ENCODE data around the gene FSIP1. TPM values are rescaled to one million over a fixed set of nuclear protein-coding genes. Genes with fewer than 3 reads are reported as not detected.
A peak's percentile ranks its signal among the peaks of the same experiment; 100 is the strongest.

Gene FSIP1
- polyA plus RNA-seq, 1 experiment = 0.43 TPM

GRCh38 chr15:39756806-39757522 is 25.7 kb downstream of the FSIP1 start:
- H3K9me3 ChIP-seq (ENCODE audit: control insufficient read depth, insufficient read depth, low read length) = no peaks in the 10 kb centered on the region
- peak; percentile 77 for TF ChIP-seq CTCF (IDR thresholded peaks at IDR 0.05; ENCODE audit: low read depth, low read length)
- H3K27ac ChIP-seq (ENCODE audit: low read depth, low read length) = no peak overlapping the region
- no peaks in the 10 kb centered on the region for H3K27me3 ChIP-seq (ENCODE audit: control insufficient read depth, insufficient read depth, low read length)
- POLR2A ChIA-PET = interaction anchor here (0.9 to 1.6 kb wide), 6 partner anchors 155 to 176 kb away, joined by 3 to 6 read pairs (median 4); partner anchors contain the start of gene THBS1
- no peak overlapping the region for H3K4me3 ChIP-seq (ENCODE audit: low read depth, low read length)
- DNase-seq (ENCODE audit: low read depth, low spot score) = peak; percentile 43
- CTCF ChIA-PET = interaction anchor here (0.5 to 5.5 kb wide), 57 partner anchors 9 to 1067 kb away, joined by 3 to 143 read pairs (median 5); no protein-coding TSS in a partner anchor

DNA sequence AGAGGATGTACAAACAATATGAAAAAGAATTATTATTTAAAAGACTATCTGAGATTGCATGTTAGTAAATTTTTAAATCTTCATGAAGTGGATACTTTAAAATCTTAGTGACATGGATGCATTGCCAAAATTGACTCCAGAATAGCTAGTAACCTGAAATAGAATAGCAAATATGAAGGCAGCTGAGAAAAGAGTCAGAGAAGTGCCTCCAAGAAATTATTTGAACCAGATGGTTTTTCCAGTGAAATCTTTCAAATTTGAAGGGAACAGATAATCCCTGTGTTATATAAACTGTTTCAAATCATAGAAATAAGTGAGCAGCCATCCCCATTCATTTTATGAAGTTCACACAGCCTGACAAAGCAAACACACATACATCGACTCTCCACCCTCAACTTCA is 29.6 kb downstream of the FSIP1 start:
- no peaks in the 10 kb centered on the region for H3K9me3 ChIP-seq (ENCODE audit: control insufficient read depth, insufficient read depth, low read length)
- no peak overlapping the region for H3K27ac ChIP-seq (ENCODE audit: low read depth, low read length)
- no peak overlapping the region for H3K4me3 ChIP-seq (ENCODE audit: low read depth, low read length)
- no peak for DNase-seq (ENCODE audit: low read depth, low spot score)
- ChIA-PET CTCF (interaction anchor here (0.6 kb wide), 1 partner anchor 67 kb away, joined by 4 read pairs; no protein-coding TSS in a partner anchor), POLR2A (no interaction called here)
- no peaks in the 10 kb centered on the region for H3K27me3 ChIP-seq (ENCODE audit: control insufficient read depth, insufficient read depth, low read length)
- no peak for TF ChIP-seq CTCF (IDR thresholded peaks at IDR 0.05; ENCODE audit: low read depth, low read length)

- Histone ChIP-seq H3K9me3 (ENCODE audit: control insufficient read depth, insufficient read depth, low read length) (no peaks in the 10 kb centered on the region), H3K27ac (ENCODE audit: low read depth, low read length) (no peak overlapping the region), H3K4me3 (ENCODE audit: low read depth, low read length) (no peak overlapping the region), H3K27me3 (ENCODE audit: control insufficient read depth, insufficient read depth, low read length) (no peaks in the 10 kb centered on the region)
- ChIA-PET CTCF (no interaction called here), POLR2A (no interaction called here)
- DNase-seq (ENCODE audit: low read depth, low spot score) = no peak
- no peak for TF ChIP-seq CTCF (IDR thresholded peaks at IDR 0.05; ENCODE audit: low read depth, low read length)
Measured at GRCh38 chr15:39752246-39752645, 30.4 kb downstream of the FSIP1 start.

DNA sequence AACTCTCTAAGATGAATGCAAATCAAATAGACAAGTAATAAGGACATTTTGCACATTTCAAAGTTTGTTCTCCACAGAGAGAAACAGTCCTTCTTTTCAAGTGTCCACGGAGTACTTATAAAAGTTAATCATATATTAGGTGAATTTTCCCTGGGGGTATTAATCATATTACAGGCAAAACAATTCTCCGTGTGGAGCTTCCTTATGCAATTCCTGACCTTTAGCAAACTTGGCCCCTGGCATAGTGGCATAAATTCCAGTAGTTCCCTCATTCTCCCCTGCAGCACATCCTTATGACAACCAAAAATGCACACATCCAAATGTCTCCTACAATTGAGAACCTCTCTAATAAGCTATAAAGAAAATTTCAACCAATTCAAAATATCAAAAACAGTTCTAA is 34.4 kb downstream of the FSIP1 start:
- DNase-seq (ENCODE audit: low read depth, low spot score) = no peak
- POLR2A ChIA-PET = no interaction called here
- Histone ChIP-seq H3K27me3 (ENCODE audit: control insufficient read depth, insufficient read depth, low read length) (no peaks in the 10 kb centered on the region), H3K9me3 (ENCODE audit: control insufficient read depth, insufficient read depth, low read length) (no peaks in the 10 kb centered on the region), H3K27ac (ENCODE audit: low read depth, low read length) (no peak overlapping the region), H3K4me3 (ENCODE audit: low read depth, low read length) (no peak overlapping the region)
- no peak for TF ChIP-seq CTCF (IDR thresholded peaks at IDR 0.05; ENCODE audit: low read depth, low read length)
- CTCF ChIA-PET = interaction anchor here (1.2 kb wide), 2 partner anchors 8 to 62 kb away, joined by 5 read pairs; no protein-coding TSS in a partner anchor

DNA sequence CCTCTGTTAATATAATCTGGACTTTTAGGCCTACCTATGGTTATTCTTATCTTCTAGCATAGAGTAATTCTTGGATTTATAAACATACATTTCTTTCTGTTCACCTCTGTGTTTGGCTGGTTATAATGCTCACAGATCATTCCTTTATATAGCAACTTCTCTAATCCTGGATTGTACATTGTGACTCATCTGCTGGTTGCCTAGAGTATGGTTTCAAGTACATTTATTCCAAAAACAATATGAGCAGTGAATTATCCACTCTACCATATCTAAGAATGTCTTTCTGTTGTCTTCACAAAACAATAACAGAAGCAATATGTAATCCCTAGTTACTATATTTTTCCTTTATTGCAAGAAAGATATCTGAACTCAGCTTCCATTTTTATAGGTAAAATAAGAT is 35.3 kb downstream of the FSIP1 start:
- Histone ChIP-seq H3K27ac (ENCODE audit: low read depth, low read length) (no peak overlapping the region), H3K9me3 (ENCODE audit: control insufficient read depth, insufficient read depth, low read length) (no peaks in the 10 kb centered on the region), H3K27me3 (ENCODE audit: control insufficient read depth, insufficient read depth, low read length) (no peaks in the 10 kb centered on the region), H3K4me3 (ENCODE audit: low read depth, low read length) (no peak overlapping the region)
- CTCF ChIA-PET = no interaction called here
- no peak for TF ChIP-seq CTCF (IDR thresholded peaks at IDR 0.05; ENCODE audit: low read depth, low read length)
- POLR2A ChIA-PET = no interaction called here
- no peak for DNase-seq (ENCODE audit: low read depth, low spot score)

Data from AG04450 (cell line).